PC-9 (cell line): ENCODE measurements around the gene RPS6KA5.

Source experiments
- CTCF ChIP-seq: fragments of 200-600 bp; sonication (generic); conservative IDR thresholded peaks from 2 replicates; pipeline ENCODE4 v1.6.1; 2017; ENCODE audit warnings: mixed run types, antibody characterized with exemption, mild to moderate bottlenecking, moderate library complexity
- EZH2 ChIP-seq: fragments of 200-600 bp; sonication (generic); IDR thresholded peaks from 2 replicates; pipeline ENCODE4 v1.8.0; 2017; ENCODE audit warnings: antibody characterized with exemption, low read depth

DNA sequence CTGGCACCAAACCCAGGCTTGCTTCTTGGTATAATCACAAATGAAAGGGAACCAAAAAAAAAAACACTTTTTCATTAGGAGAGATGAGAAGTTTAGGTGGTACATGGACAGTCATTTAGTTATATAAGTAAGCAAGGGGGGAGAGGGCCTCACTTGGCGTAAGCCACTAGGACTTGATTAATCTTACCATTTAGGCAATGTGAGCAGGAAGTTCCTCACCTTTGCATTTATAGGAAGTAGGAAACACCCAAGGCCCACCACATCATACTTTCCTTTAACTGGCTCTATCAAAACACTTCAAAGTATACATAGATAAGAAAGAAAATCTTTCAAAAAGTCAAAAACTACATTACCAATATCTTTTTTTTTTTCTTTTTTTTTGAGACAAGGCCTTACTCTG is 6.7 kb upstream of the RPS6KA5 start:
- no peak for TF ChIP-seq EZH2
- no peak for TF ChIP-seq CTCF
